Skin of body (tissue), 2 donors: Measurements from ENCODE around the gene FXYD5. TPM values are rescaled to one million over a fixed set of nuclear protein-coding genes. Genes with fewer than 3 reads are reported as not detected.

Experiments used
- DNase-seq: peaks from one replicate; lab custom pipeline; 2025; lab: John Stamatoyannopoulos, UW
- total RNA-seq: library from RNA; depleted of rRNA; stranded (reverse); fragments of >200 nt; gene quantifications from one replicate; pipeline ENCODE4 v1.2.3, GENCODE V29; 2014

FXYD5 gene
- 10.7 TPM for total RNA-seq

- DNase-seq: no peak
Observed at GRCh38 chr19:35154525-35155406, at the start of gene FXYD5. TSS of gene FXYD5 (plus strand) at chr19:35154735. CDS start at chr19:35155551, 816 bp downstream.

GRCh38 chr19:35105047-35105410 lies 49.5 kb upstream of the FXYD5 start:
- no peak for DNase-seq

GRCh38 chr19:35105411-35106290 lies 48.9 kb upstream of the FXYD5 start:
- DNase-seq: no peak

- DNase-seq: no peak
Observed at GRCh38 chr19:35106291-35106583, 48.3 kb upstream of the FXYD5 start.

DNA sequence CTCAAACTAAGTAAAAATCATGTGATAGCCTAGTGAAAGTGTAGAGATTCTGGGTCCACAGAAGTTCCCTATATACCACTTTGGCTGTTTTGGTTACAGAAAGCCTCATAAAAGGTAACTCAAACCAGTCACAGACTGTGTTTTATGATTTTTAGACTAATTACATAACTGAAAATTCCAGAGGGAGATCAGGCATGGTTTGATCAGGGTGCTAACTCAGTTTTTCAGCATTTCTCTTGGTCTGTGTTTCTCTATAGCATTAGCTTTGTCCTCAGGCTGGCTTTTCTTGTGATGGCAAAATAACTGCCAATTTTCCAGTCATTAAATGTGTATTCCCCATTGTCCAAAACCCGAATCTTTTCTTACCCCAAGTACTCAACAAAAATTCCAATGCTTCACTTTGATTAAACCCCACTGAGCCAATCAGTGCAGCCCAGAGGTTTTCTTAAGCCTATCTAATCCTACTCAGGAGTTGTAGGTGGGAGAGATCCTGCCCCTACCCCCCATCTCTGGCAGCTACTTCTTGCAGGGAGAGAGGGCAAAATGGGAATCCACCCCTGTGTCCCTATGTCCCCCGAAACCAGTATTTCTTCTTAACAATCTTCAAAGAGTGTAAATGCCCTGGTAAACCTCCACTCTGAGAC lies 47.5 kb upstream of the FXYD5 start:
- DNase-seq: no peak

DNA sequence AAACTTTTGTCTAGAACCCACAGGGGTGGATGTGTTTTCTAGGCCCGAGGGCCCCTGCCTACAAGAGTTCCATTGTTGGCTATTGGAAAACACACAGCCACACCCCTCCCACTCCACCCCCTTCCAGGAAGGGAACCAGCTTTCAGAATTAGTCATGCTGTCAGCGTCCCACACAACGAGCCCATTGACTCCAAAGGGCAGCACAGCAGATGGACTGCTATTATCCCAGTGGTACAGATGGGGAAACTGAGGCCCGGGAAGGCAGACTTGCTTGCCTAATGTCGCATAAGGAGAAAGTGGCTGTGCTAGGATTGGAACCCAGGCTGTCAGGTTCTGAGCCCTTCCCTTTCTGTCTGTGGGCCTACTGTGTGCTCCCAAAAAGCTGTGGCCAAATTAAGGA lies 47.0 kb upstream of the FXYD5 start:
- DNase-seq: no peak

DNA sequence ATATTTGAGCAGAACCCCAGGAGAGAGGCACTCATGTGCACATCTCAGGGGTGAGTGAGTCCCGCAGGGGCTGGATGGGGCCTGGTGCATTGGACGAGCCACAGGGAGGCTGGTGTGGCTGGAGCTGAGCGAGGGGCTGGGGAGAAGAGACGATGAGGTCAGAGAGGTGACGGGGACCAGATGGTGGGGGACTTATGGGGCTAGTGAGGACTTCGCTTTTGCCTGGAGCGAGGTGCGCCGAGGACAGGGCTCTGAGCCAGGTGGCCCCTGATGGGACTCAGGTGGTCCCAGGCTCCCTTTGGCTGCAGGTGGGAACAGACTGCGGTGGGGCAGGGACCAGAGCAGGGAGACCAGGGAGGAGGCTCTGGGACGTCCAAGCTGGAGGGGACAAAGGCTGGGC lies 45.8 kb upstream of the FXYD5 start:
- no peak for DNase-seq

DNA sequence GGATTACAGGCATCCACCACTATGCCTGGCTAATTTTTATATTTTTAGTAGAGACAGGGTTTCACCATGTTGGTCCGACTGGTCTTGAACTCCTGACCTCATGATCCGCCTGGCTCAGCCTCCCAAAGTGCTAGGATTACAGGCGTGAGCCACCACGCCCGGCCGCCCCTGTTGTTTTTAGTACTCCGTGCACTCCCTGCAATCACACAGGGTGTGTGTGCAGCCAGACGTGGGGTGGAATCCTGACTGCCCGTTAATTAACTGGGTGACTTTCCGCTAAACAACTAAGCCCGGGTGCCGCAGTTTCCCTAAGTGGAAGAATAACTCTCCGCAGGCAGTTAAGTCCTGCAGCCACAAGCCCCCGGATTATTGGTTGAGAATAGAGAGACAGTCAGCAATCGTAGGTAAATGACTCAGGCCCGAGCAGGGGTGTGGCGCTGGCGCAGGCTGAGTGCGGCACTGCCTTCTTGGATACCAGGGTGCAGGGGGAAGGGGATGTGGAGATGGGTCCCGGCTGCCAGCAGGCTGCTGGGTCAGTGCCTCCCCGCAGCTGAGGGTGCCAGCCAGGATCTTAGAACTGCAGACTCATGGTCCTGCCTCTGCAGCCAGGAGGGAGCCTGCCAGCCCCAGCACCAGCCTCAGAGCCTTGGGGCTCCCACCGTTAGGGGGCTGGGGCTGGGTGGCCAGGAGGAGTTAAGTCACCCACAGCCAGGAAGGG lies 45.0 kb upstream of the FXYD5 start:
- DNase-seq: no peak

DNA sequence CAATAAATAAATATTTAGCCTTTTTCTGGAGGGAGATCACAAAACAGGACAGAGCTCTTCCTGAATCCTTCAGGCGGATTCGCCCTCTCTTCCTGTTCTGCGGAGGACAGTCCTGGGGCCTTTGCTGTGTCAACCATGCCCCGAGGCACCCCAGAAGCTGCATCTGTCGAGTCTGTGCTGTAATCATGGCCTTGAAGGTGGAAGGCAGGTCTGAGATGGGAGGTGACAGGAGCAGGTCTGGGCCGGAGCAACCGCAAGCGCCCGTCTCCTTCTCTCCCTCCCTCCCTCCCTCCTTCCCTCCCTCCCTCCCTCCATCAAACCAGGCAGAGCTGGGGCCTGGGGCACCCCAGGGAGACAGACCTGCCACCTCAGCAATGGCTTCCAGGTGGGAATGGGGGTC lies 43.6 kb upstream of the FXYD5 start:
- DNase-seq: no peak

GRCh38 chr19:35112995-35113688 lies 41.4 kb upstream of the FXYD5 start:
- DNase-seq: no peak

GRCh38 chr19:35114353-35115176 lies 40.0 kb upstream of the FXYD5 start:
- DNase-seq: peak; percentile 75

GRCh38 chr19:35115177-35115951 lies 39.2 kb upstream of the FXYD5 start, which contains the start of gene FXYD3:
TSS of gene FXYD3 (plus strand) at chr19:35115823. CDS start at chr19:35119377, 3,554 bp downstream.
- peak; percentile 55 for DNase-seq

GRCh38 chr19:35116072-35116801 lies 38.3 kb upstream of the FXYD5 start:
- no peak for DNase-seq

DNA sequence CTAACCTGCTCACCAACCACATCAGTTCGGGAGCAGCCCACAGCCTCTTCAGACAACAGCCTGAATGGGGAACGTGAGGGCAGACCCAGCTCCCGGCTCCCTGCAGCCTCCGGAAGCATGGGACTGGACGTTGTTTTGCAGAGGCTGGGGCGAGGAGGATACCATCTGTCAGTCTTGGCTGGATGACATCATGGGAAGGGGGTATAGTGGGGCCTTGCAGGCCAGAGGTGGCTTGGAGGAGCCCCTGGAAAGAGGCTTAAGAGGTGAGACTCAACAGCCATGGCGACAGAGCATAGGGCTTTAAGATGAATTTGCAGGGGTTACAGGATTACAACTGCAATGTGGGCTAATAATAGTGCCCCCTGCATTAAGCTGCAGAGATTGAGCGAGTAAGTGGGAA lies 37.4 kb upstream of the FXYD5 start:
- no peak for DNase-seq

- no peak for DNase-seq
Observed at GRCh38 chr19:35117799-35118198, 36.7 kb upstream of the FXYD5 start.

- no peak for DNase-seq
Observed at GRCh38 chr19:35118268-35119020, 36.1 kb upstream of the FXYD5 start.

- DNase-seq: no peak
Observed at GRCh38 chr19:35119091-35119490, 35.4 kb upstream of the FXYD5 start.
